Neural cell (in vitro differentiated cells): ENCODE data around the gene RNF144A. TPM values are rescaled to one million over a fixed set of nuclear protein-coding genes. Genes with fewer than 3 reads are reported as not detected.

Experiments used
- H2AFZ ChIP-seq: fragments of 200-600, 300-800 bp; sonication (generic), shearing (Covaris generic); 2 replicates; pipeline ENCODE4 v1.6.0; 2014; ENCODE audit warnings: low read depth, mild to moderate bottlenecking, antibody characterized with exemption, low read length, moderate library complexity
- H3F3A ChIP-seq: fragments of 200-600 bp; shearing (Covaris generic); 2 replicates; pipeline ENCODE4 v1.6.1; 2016; ENCODE audit warnings: mild to moderate bottlenecking, moderate library complexity, mixed read lengths, antibody characterized with exemption, low read length; ENCODE audit not compliant: insufficient read depth, poor library complexity, severe bottlenecking
- H3K27ac ChIP-seq: fragments of 200-600, 300-800 bp; sonication (generic), shearing (Covaris generic); 2 replicates; pipeline ENCODE4 v1.5.1; 2014; ENCODE audit warnings: mild to moderate bottlenecking, low read length, moderate library complexity
- H3K27me3 ChIP-seq: fragments of 300-800, 200-600 bp; sonication (generic), shearing (Covaris generic); 2 replicates; pipeline ENCODE4 v1.6.0; 2014; ENCODE audit warnings: mild to moderate bottlenecking, low read depth, low read length, moderate library complexity; ENCODE audit not compliant: insufficient read depth
- H3K36me3 ChIP-seq: fragments of 300-800, 200-600 bp; sonication (generic), shearing (Covaris generic); 2 replicates; pipeline ENCODE4 v1.5.1; 2014; ENCODE audit warnings: mild to moderate bottlenecking, antibody characterized with exemption, low read length, moderate library complexity; ENCODE audit not compliant: insufficient read depth
- H3K4me2 ChIP-seq: fragments of 300-800, 200-600 bp; sonication (generic), shearing (Covaris generic); 2 replicates; pipeline ENCODE4 v1.6.0; 2014; ENCODE audit warnings: mild to moderate bottlenecking, low read length
- H3K4me3 ChIP-seq: fragments of 300-800, 200-600 bp; sonication (generic), shearing (Covaris generic); 2 replicates; pipeline ENCODE4 v1.5.1; 2014; ENCODE audit warnings: mild to moderate bottlenecking, low read length, moderate library complexity
- H3K79me2 ChIP-seq: fragments of 200-600 bp; shearing (Covaris generic); replicated peaks from 2 replicates; pipeline ENCODE4 v1.6.0; 2014; ENCODE audit warnings: mild to moderate bottlenecking, low read length, moderate library complexity; ENCODE audit not compliant: insufficient read depth
- H3K9ac ChIP-seq: fragments of 300-800, 200-600 bp; sonication (generic), shearing (Covaris generic); 2 replicates; pipeline ENCODE4 v1.6.1; 2016; ENCODE audit warnings: mild to moderate bottlenecking, low read length, mixed read lengths
- H3K9me2 ChIP-seq: fragments of 200-600 bp; shearing (Covaris generic); 2 replicates; pipeline ENCODE4 v1.6.1; 2016; ENCODE audit warnings: mild to moderate bottlenecking, low read length, mixed read lengths; ENCODE audit not compliant: insufficient read depth
- H3K9me3 ChIP-seq: fragments of 200-600, 300-800 bp; sonication (generic), shearing (Covaris generic); 2 replicates; pipeline ENCODE4 v1.6.1; 2016; ENCODE audit warnings: mild to moderate bottlenecking, mixed run types, low read length, moderate library complexity, mixed read lengths
- H4K20me1 ChIP-seq: fragments of 200-600 bp; shearing (Covaris generic); 2 replicates; pipeline ENCODE4 v1.6.1; 2016; ENCODE audit warnings: mild to moderate bottlenecking, mixed run types; ENCODE audit not compliant: insufficient read depth
- EP300 ChIP-seq: fragments of 450-650 bp; conservative IDR thresholded peaks from 2 replicates; pipeline ENCODE4 v1.6.1; 2014; ENCODE audit warnings: antibody characterized with exemption, mild to moderate bottlenecking, moderate library complexity; ENCODE audit not compliant: poor library complexity, severe bottlenecking
- EZH2 ChIP-seq: fragments of 200-600, 300-800 bp; shearing (Covaris generic), sonication (generic); IDR thresholded peaks from 2 replicates; pipeline ENCODE4 v1.6.1; 2014; ENCODE audit warnings: antibody characterized with exemption, low read length, borderline replicate concordance, mild to moderate bottlenecking; ENCODE audit not compliant: insufficient read depth, poor library complexity, severe bottlenecking
- MXI1 ChIP-seq: fragments of 450-650 bp; conservative IDR thresholded peaks from 2 replicates; pipeline ENCODE4 v1.6.1; 2014; ENCODE audit warnings: antibody characterized with exemption, mild to moderate bottlenecking; ENCODE audit not compliant: poor library complexity, severe bottlenecking
- POLR2AphosphoS5 ChIP-seq: IDR thresholded peaks from 2 replicates; pipeline ENCODE4 v1.6.1; 2012
- RAD21 ChIP-seq: fragments of 450-650 bp; conservative IDR thresholded peaks from 2 replicates; pipeline ENCODE4 v1.6.1; 2014; ENCODE audit warnings: antibody characterized with exemption, mild to moderate bottlenecking, moderate library complexity
- SMC3 ChIP-seq: fragments of 450-650 bp; conservative IDR thresholded peaks from 2 replicates; pipeline ENCODE4 v1.6.1; 2014; ENCODE audit warnings: antibody characterized with exemption, mild to moderate bottlenecking, moderate library complexity; ENCODE audit not compliant: poor library complexity
- TAF1 ChIP-seq: IDR thresholded peaks from 2 replicates; pipeline ENCODE4 v1.6.1; 2012; ENCODE audit warnings: low read depth
- polyA plus RNA-seq: library from polyadenylated mRNA; depleted of rRNA; stranded (reverse); fragments of >200 nt; gene quantifications from 2 replicates; pipeline ENCODE4 v1.2.3, GENCODE V29; 2014
- TF ChIP-seq, protein P1 (sequence below): IDR thresholded peaks from 2 replicates; pipeline ENCODE4 v1.6.1; 2012; ENCODE audit warnings: borderline replicate concordance
- TF ChIP-seq, protein P2 (sequence below): fragments of 450-650 bp; IDR thresholded peaks from 2 replicates; pipeline ENCODE4 v1.5.1; 2014; ENCODE audit warnings: antibody characterized with exemption, mild to moderate bottlenecking, moderate library complexity; ENCODE audit not compliant: poor library complexity, severe bottlenecking

The RNF144A gene
- polyA plus RNA-seq, 1 donor from 2014 or later, result 26.9 TPM

DNA sequence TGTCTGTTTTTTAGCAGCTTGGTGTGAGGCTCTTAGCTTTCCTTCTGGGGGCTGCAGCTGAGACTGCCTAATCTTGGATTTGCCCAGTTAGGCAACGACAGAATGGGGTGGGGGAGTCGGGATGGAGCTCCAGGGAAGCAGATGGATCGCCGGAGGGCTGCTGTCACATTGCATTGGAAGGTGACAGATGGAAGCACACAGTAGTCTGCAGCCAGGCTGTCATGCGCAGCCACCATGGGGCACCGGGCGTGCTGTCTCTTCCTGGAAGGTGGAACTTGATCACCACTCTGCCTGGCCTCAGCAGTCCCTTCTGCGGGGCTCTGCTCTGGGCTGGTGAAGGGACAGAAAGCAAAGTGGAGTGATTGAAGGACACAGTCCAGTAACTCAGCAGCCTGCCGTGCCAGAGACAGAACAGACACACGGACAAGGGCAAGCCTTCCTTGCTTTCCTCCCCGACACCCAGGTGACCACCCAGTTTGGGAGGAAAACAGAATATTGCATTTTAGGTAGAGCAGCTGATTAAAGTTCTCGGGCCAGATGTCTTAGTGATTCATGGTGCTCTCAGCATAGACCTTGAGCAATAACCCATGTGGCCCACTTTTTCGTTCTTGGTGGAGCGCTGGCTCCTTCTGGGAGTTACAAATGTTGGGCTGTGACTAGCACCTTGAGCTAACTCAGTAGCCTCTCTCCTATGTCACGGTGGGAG lies 40.9 kb downstream of the RNF144A start:
- no peaks in the 10 kb centered on the region for H3K27me3 ChIP-seq
- H3K4me3 ChIP-seq, result no peak overlapping the region
- H3K27ac ChIP-seq, result no peak overlapping the region
- H3K36me3 ChIP-seq, result no peaks in the 10 kb centered on the region
- no peak overlapping the region for H3K4me2 ChIP-seq
- no peaks in the 10 kb centered on the region for H3K9me2 ChIP-seq
- no peaks in the 10 kb centered on the region for H4K20me1 ChIP-seq
- no peaks in the 10 kb centered on the region for H3K79me2 ChIP-seq
- H3K9ac ChIP-seq, result no peak overlapping the region
- H2AFZ ChIP-seq, result no peak overlapping the region
- TF ChIP-seq EZH2 (no peak), RAD21 (no peak), TAF1 (no peak), POLR2AphosphoS5 (no peak), MXI1 (no peak), EP300 (no peak), SMC3 (no peak)
- TF ChIP-seq, protein P1, sequence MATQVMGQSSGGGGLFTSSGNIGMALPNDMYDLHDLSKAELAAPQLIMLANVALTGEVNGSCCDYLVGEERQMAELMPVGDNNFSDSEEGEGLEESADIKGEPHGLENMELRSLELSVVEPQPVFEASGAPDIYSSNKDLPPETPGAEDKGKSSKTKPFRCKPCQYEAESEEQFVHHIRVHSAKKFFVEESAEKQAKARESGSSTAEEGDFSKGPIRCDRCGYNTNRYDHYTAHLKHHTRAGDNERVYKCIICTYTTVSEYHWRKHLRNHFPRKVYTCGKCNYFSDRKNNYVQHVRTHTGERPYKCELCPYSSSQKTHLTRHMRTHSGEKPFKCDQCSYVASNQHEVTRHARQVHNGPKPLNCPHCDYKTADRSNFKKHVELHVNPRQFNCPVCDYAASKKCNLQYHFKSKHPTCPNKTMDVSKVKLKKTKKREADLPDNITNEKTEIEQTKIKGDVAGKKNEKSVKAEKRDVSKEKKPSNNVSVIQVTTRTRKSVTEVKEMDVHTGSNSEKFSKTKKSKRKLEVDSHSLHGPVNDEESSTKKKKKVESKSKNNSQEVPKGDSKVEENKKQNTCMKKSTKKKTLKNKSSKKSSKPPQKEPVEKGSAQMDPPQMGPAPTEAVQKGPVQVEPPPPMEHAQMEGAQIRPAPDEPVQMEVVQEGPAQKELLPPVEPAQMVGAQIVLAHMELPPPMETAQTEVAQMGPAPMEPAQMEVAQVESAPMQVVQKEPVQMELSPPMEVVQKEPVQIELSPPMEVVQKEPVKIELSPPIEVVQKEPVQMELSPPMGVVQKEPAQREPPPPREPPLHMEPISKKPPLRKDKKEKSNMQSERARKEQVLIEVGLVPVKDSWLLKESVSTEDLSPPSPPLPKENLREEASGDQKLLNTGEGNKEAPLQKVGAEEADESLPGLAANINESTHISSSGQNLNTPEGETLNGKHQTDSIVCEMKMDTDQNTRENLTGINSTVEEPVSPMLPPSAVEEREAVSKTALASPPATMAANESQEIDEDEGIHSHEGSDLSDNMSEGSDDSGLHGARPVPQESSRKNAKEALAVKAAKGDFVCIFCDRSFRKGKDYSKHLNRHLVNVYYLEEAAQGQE, result no peak
- TF ChIP-seq, protein P2, sequence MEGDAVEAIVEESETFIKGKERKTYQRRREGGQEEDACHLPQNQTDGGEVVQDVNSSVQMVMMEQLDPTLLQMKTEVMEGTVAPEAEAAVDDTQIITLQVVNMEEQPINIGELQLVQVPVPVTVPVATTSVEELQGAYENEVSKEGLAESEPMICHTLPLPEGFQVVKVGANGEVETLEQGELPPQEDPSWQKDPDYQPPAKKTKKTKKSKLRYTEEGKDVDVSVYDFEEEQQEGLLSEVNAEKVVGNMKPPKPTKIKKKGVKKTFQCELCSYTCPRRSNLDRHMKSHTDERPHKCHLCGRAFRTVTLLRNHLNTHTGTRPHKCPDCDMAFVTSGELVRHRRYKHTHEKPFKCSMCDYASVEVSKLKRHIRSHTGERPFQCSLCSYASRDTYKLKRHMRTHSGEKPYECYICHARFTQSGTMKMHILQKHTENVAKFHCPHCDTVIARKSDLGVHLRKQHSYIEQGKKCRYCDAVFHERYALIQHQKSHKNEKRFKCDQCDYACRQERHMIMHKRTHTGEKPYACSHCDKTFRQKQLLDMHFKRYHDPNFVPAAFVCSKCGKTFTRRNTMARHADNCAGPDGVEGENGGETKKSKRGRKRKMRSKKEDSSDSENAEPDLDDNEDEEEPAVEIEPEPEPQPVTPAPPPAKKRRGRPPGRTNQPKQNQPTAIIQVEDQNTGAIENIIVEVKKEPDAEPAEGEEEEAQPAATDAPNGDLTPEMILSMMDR, result no peak
- no peaks in the 10 kb centered on the region for H3K9me3 ChIP-seq
- no peaks in the 10 kb centered on the region for H3F3A ChIP-seq

DNA sequence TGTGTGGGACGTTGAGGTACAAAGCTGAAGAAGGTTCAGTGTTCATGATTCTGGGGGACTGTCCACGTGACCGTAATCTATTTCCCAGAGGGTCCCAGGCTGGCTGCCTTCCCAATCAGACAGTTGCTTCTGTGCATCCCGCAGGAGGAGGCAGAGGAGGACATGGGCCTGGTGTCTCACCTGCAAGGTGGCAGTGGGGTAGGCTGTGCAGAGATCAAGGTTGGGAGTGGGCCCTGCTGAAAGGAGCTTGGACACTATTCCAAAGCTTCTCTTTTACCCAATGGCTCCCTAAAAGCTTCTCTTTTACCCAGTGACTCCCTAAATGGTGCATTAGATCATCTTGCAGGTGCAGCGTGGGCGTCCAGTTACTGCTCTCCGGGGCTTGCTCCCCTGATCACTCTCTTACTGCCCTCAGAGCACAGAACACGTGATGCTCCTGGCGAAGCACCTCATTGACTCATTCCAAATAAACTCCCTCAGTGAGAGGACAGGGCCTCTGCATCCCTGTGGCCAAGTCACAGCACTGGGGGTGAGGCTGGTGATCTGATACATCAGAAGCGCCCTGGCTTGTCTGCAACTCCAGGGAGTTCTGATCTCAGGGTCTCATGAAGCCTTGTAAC lies 41.5 kb downstream of the RNF144A start:
- Histone ChIP-seq H3K9ac (no peak overlapping the region), H2AFZ (no peak overlapping the region), H3K4me3 (no peak overlapping the region), H3K36me3 (no peaks in the 10 kb centered on the region), H3F3A (no peaks in the 10 kb centered on the region), H3K9me3 (no peaks in the 10 kb centered on the region), H3K27me3 (no peaks in the 10 kb centered on the region), H3K79me2 (no peaks in the 10 kb centered on the region), H3K27ac (no peak overlapping the region), H3K9me2 (no peaks in the 10 kb centered on the region), H4K20me1 (no peaks in the 10 kb centered on the region), H3K4me2 (no peak overlapping the region)
- TF ChIP-seq, protein P1, result no peak
- TF ChIP-seq TAF1, result no peak
- TF ChIP-seq, protein P2, result no peak
- TF ChIP-seq RAD21, result no peak
- TF ChIP-seq EZH2, result no peak
- TF ChIP-seq SMC3, result no peak
- TF ChIP-seq EP300, result no peak
- no peak for TF ChIP-seq MXI1
- TF ChIP-seq POLR2AphosphoS5, result no peak
